Prostate gland (tissue), 2 donors: ENCODE results near the gene CEP135. TPM values are rescaled to one million over a fixed set of nuclear protein-coding genes. Genes with fewer than 3 reads are reported as not detected.

ENCODE experiments used
- DNase-seq: peaks from one replicate; pipeline ENCODE4 v3.0.0-alpha.2; 2019; ENCODE audit warnings: low spot score
- H3K27ac ChIP-seq, 2 donors: fragments of 200-600 bp; sonication (generic); 2 replicates each; pipeline ENCODE4 v1.5.1; 2017 to 2019
- H3K27me3 ChIP-seq: fragments of 200-600 bp; sonication (generic); replicated peaks from 2 replicates; pipeline ENCODE4 v1.5.1; 2019; ENCODE audit not compliant: insufficient read depth
- H3K36me3 ChIP-seq, 2 donors: fragments of 200-600 bp; sonication (generic); 1 replicate in 1 of 2; 2 replicates in 1 of 2; pipeline versions ENCODE4 v1.5.1 to v1.8.1; 2017 to 2019
- H3K4me1 ChIP-seq: fragments of 200-600 bp; sonication (generic); replicated peaks from 2 replicates; pipeline ENCODE4 v1.5.1; 2019
- H3K4me3 ChIP-seq, 2 donors: fragments of 200-600 bp; sonication (generic); 2 replicates each; pipeline ENCODE4 v1.5.1; 2017 to 2019
- H3K9me3 ChIP-seq: fragments of 200-600 bp; sonication (generic); 2 replicates; pipeline ENCODE4 v1.5.1; 2017
- POLR2A ChIP-seq: fragments of 450-650 bp; IDR thresholded peaks from one replicate; pipeline ENCODE4 v1.6.1; 2016; ENCODE audit warnings: antibody characterized with exemption, mild to moderate bottlenecking
- POLR2AphosphoS5 ChIP-seq: sonication (generic); formaldehyde crosslinking; IDR thresholded peaks from one replicate; pipeline ENCODE4 v1.6.1; 2017; ENCODE audit warnings: antibody characterized with exemption
- WGBS: methylation state at CpG from one replicate; pipeline ENCODE4 v1.1.5; 2018; 5-methylcytosine and 5-hydroxymethylcytosine counted together
- intact Hi-C: fragments of 100-400 bp; cut with DNase I; formaldehyde crosslinking; loops from one replicate; pipeline ENCODE4 v1.14.2; 2022
- total RNA-seq, 2 donors: library from RNA; depleted of rRNA; stranded (reverse); fragments of >200 nt; gene quantifications; one replicate each; pipeline ENCODE4 v1.1.0, GENCODE V29; 2016
- TF ChIP-seq, protein P1 (sequence below), 4 experiments: fragments of 200-600 bp in 2 of 4; fragments of 450-650 bp in 2 of 4; sonication (generic) in 2 of 4; IDR thresholded peaks; 1 replicate in 3 of 4; 2 replicates in 1 of 4; pipeline ENCODE4 v1.5.1; 2016 to 2019; ENCODE audit warnings: antibody characterized with exemption in 4 of 4, mild to moderate bottlenecking in 2 of 4, moderate library complexity in 2 of 4

Gene CEP135, protein sequence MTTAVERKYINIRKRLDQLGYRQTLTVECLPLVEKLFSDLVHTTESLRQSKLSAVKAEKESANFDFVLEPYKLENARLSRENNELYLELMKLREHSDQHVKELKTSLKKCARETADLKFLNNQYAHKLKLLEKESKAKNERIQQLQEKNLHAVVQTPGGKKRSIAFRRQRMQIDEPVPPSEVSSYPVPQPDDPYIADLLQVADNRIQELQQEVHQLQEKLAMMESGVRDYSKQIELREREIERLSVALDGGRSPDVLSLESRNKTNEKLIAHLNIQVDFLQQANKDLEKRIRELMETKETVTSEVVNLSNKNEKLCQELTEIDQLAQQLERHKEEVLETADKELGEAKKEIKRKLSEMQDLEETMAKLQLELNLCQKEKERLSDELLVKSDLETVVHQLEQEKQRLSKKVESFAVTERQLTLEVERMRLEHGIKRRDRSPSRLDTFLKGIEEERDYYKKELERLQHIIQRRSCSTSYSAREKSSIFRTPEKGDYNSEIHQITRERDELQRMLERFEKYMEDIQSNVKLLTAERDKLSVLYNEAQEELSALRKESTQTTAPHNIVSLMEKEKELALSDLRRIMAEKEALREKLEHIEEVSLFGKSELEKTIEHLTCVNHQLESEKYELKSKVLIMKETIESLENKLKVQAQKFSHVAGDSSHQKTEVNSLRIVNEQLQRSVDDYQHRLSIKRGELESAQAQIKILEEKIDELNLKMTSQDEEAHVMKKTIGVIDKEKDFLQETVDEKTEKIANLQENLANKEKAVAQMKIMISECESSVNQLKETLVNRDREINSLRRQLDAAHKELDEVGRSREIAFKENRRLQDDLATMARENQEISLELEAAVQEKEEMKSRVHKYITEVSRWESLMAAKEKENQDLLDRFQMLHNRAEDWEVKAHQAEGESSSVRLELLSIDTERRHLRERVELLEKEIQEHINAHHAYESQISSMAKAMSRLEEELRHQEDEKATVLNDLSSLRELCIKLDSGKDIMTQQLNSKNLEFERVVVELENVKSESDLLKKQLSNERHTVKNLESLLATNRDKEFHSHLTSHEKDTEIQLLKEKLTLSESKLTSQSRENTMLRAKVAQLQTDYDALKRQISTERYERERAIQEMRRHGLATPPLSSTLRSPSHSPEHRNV
- 1 to 10 TPM; 3.3 to 7.1 TPM for total RNA-seq

GRCh38 chr4:55948726-55949481 lies at the start of gene CEP135:
CEP135 (plus strand) TSS chr4:55948945; CDS start chr4:55952131, 3,186 bp downstream.
- H3K27ac ChIP-seq, result peak within 1 kb of the TSS; percentile 78 to 85
- intact Hi-C loops, result loop anchor here (1.0 kb wide), 1 partner anchor 352 kb away; no protein-coding TSS in a partner anchor
- H3K9me3 ChIP-seq, result no peaks in the 10 kb centered on the region
- WGBS, result under 1% methylated on average over 56 of the region's 77 CpGs
- TF ChIP-seq POLR2A (peak; percentile 53), POLR2AphosphoS5 (peak; percentile 73)
- TF ChIP-seq, protein P1, sequence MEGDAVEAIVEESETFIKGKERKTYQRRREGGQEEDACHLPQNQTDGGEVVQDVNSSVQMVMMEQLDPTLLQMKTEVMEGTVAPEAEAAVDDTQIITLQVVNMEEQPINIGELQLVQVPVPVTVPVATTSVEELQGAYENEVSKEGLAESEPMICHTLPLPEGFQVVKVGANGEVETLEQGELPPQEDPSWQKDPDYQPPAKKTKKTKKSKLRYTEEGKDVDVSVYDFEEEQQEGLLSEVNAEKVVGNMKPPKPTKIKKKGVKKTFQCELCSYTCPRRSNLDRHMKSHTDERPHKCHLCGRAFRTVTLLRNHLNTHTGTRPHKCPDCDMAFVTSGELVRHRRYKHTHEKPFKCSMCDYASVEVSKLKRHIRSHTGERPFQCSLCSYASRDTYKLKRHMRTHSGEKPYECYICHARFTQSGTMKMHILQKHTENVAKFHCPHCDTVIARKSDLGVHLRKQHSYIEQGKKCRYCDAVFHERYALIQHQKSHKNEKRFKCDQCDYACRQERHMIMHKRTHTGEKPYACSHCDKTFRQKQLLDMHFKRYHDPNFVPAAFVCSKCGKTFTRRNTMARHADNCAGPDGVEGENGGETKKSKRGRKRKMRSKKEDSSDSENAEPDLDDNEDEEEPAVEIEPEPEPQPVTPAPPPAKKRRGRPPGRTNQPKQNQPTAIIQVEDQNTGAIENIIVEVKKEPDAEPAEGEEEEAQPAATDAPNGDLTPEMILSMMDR (IDR thresholded peaks at IDR 0.05), result peak; percentile 82 to 97 (median 94)
- peak; percentile 91 for DNase-seq
- H3K4me3 ChIP-seq, result peak within 1 kb of the TSS; percentile 67 to 80
- H3K4me1 ChIP-seq, result no peaks in the 10 kb centered on the region
- no peaks in the 10 kb centered on the region for H3K27me3 ChIP-seq
- H3K36me3 ChIP-seq, result no peaks in the 10 kb centered on the region

DNA sequence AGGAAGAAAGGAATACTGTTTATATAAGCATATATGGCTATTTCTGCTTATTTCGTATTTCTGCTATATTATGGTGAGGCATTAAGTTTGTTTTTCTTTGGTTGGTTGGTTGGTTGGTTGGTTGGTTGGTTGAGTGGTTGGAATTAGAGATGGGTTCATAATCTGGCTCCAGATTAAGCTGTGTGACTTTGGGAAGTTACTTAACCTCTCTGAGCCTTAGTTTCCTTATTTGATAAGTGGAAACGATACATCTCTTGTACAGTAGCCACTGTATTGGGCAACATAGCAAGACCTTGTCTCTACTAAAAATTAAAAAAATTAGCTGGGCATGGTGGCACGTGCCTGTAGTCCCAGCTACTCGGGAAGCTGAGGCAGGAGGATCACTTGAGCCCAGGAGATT lies 46.1 kb upstream of the CEP135 start:
- Histone ChIP-seq H3K27me3 (no peaks in the 10 kb centered on the region), H3K27ac (no peak overlapping the region), H3K4me3 (no peak overlapping the region), H3K36me3 (no peaks in the 10 kb centered on the region), H3K9me3 (no peaks in the 10 kb centered on the region), H3K4me1 (no peaks in the 10 kb centered on the region)
- intact Hi-C loops, result no loop called here
- TF ChIP-seq POLR2AphosphoS5 (no peak), POLR2A (no peak)
- TF ChIP-seq, protein P1 (IDR thresholded peaks at IDR 0.05), result no peak
- WGBS, result 97% methylated on average over 4 of the region's 4 CpGs
- DNase-seq, result no peak

DNA sequence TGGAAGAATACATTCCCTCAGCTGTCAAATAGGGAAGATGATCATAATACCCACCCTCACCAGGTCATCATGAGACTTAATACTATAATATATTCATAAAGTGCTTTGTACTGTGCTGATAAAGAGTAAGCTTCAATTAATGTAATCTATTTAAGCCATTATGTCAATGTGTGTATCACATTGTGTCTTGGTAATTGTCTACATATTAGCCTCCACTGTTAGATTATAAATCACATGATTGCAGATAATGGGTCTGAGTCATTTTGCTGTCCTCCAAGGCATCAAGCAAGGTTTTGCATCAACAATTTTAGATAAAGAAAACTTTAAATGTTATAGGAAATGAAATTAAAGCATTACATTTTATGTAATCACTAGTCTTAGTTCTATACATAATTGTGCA lies 45.2 kb upstream of the CEP135 start:
- Histone ChIP-seq H3K4me1 (no peaks in the 10 kb centered on the region), H3K27me3 (no peaks in the 10 kb centered on the region), H3K9me3 (no peaks in the 10 kb centered on the region), H3K27ac (no peak overlapping the region), H3K36me3 (no peaks in the 10 kb centered on the region), H3K4me3 (no peak overlapping the region)
- TF ChIP-seq, protein P1 (IDR thresholded peaks at IDR 0.05), result no peak
- TF ChIP-seq POLR2AphosphoS5, result no peak
- no peak for TF ChIP-seq POLR2A
- DNase-seq, result no peak
- intact Hi-C loops, result no loop called here

DNA sequence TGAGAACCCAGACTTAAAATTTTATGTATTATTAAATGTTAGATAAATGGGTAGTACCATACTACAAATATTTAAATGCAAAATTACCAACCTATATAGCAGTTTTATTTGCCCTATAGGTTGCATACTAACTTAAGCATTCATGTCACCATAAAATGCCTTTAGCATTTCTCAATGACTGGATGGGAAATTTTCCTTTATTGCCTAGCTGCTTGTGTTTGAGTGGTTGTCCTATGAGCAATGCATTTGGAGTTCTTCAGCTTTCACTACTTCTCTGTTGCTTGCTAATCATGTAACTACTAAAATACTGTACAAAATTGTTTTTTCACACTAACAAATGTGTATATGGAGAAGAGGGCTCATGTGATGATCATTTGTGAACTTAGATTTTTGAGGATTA lies 44.2 kb upstream of the CEP135 start:
- Histone ChIP-seq H3K27me3 (no peaks in the 10 kb centered on the region), H3K36me3 (no peaks in the 10 kb centered on the region), H3K9me3 (no peaks in the 10 kb centered on the region), H3K4me1 (no peaks in the 10 kb centered on the region), H3K4me3 (no peak overlapping the region), H3K27ac (no peak overlapping the region)
- TF ChIP-seq, protein P1 (IDR thresholded peaks at IDR 0.05), result no peak
- no peak for TF ChIP-seq POLR2A
- no peak for TF ChIP-seq POLR2AphosphoS5
- no peak for DNase-seq
- intact Hi-C loops, result no loop called here
